ENCODE measurements around the gene INSYN2A.

- TF ChIP-seq CTCF (IDR thresholded peaks at IDR 0.05) (no peak), POLR2A (IDR thresholded peaks at IDR 0.05) (no peak)
These were observed 24.9 kb upstream of the INSYN2A start for GRCh38 chr10:127221281-127221680.

Data from body of pancreas (tissue), 4 donors.